GM21515 (cell line): ENCODE measurements around the gene ARHGAP44.

Experiments
- ATAC-seq: cut with Tn5 transposase; IDR thresholded peaks from one replicate; pipeline ENCODE4 v1.9.1; 2021; ENCODE audit not compliant: unreplicated experiment

The ARHGAP44 gene

GRCh38 chr17:13017655-13018459, 228.6 kb downstream of the ARHGAP44 start, which contains the start of gene ELAC2:
Gene ELAC2 (minus strand): TSS chr17:13018027. CDS start chr17:13017947, 80 bp downstream.
- ATAC-seq: peak; percentile 98

GRCh38 chr17:13024016-13024415, 234.7 kb downstream of the ARHGAP44 start:
- no peak for ATAC-seq

DNA sequence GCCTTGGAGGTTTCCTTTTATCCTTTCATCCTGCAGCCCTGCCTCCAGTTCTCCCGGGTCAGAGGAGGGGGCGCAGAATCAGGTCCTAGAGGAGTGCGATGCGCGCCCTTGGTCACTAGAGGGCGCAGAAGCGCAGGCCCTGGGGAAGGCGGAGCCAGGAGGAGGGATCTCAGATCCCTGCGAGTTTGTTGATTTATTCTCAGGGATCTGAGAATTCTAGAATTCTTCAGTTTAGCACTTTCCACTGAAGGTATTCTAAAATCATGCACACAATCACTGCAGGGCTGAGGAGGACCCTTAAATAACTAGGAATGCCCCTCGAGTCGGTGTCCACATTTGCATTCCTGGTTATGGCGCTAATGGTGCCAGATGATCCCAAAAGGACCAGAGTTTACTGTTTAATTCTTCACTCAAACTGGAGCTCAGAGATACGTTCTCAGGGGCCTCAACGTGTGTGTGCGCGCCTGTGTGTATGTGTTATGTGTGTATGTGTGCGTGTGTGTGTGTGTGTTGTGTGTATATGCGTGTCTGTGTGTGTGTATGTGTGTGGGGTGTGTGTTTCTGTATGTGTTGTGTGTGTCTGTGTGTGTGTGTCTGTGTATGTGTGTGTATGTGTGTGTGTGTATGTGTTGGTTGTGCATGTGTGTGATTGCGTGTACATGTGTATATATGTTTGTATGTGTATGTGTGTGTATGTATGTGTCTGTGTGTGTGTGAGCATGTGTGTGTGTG, 235.4 kb downstream of the ARHGAP44 start:
- peak; percentile 82 for ATAC-seq

DNA sequence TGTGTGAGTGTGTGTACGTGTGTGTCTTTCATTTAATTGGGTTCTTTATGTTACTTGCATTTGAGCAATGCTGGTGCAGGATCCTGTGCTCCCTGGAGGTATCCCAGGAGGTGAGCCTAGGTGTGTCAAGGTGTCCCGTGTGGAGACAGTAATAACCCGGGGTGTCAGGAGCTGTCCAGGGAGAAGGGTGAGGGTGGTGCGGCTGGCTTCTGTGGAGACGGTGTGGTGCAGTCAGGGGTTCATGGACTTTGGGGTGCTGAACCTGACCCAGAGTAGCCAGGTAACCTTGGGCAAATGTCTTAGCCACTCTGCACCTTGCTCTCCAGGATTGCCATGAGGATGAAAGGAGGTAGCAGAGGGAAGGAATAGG, 235.9 kb downstream of the ARHGAP44 start:
- ATAC-seq: no peak

DNA sequence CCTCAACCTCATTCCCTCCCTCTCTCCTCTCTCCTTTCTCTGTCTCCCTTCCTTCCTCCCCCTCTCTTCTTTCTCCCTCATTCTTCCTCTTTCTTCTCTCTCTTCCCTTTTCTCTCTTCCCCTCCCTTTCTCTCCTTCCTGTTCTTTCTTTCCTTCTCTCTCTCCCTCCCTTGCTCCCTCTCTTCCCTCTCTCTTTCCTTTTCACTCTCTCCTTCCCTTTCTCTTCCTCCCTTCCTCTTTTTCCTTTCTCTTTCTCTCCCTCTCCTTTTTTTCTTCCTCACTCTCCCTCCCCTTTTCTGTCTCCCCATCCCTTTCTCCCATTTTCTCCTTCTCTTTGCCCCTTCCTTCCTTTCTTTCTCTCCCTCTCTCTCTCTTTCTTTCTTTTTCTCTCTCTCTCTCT, 236.4 kb downstream of the ARHGAP44 start:
- no peak for ATAC-seq

- no peak for ATAC-seq
These were observed 237.9 kb downstream of the ARHGAP44 start for GRCh38 chr17:13027246-13027645.

GRCh38 chr17:13029340-13029739, 240.0 kb downstream of the ARHGAP44 start:
- ATAC-seq: no peak

DNA sequence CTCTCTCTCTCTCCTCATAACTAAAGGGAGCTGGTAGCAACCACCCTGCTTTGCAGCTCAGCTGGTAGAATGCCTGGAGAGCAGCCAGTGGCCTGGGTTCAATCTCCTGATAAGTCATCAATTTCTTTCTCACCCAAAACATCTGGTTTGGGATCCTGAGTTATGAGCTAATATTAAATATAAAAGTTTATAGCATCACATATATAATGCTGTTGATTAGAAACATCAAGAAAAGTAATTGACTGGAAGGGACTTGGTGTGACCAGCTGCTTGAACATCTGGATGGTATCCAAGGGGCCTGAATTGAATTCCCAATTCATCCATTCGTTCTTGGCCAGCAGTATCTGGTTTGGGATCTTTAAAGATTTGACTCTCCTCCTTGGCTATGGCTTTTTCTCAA, 240.8 kb downstream of the ARHGAP44 start:
- ATAC-seq: no peak

GRCh38 chr17:13030459-13031300, 241.4 kb downstream of the ARHGAP44 start:
- ATAC-seq: no peak

- peak; percentile 74 for ATAC-seq
These were observed 242.5 kb downstream of the ARHGAP44 start for GRCh38 chr17:13031718-13032350.

DNA sequence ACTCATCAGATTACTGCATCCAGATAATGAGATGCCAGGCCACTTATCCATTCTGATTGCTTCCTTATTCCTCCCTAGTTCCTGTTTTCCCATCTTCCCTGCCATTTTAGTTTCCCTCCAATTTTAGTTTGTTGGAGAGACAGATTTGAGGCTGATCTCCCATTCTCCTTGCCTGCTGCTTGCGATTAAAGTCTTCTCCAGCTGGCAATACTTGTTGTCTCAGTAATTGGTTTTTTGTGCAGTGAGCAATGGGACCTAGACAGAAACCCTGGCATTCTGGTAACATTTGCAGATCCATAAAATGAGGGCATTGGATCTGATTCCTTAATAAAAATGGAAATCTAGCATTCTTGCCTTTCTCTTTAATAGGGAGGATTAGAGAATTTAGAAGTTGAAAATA, 246.1 kb downstream of the ARHGAP44 start:
- ATAC-seq: no peak

GRCh38 chr17:13036751-13037150, 247.5 kb downstream of the ARHGAP44 start:
- ATAC-seq: no peak

GRCh38 chr17:13038931-13039665, 249.8 kb downstream of the ARHGAP44 start:
- ATAC-seq: no peak
